Activated naive CD4-positive, alpha-beta T cell treated with anti-CD3 and anti-CD28 coated beads for 36 hours (primary cell): ENCODE measurements around the gene PPP2R2B. TPM values are rescaled to one million over a fixed set of nuclear protein-coding genes. Genes with fewer than 3 reads are reported as not detected.

Experiments
- CTCF ChIA-PET: fragments of 350-600 bp; sonication (Branson Sonifier 250); formaldehyde crosslinking; loops from one replicate; lab custom pipeline; 2021; ENCODE audit warnings: antibody characterized with exemption; lab: Charles Lee
- DNase-seq: peaks from one replicate; pipeline ENCODE4 v3.0.0-alpha.2; 2020
- H3K27ac Mint-ChIP-seq: one replicate; pipeline ENCODE4 v1.8.0; 2021; ENCODE audit warnings: mild to moderate bottlenecking, mixed read lengths
- H3K27me3 Mint-ChIP-seq: one replicate; pipeline ENCODE4 v1.8.0; 2021; ENCODE audit warnings: low read depth, mixed read lengths
- H3K36me3 Mint-ChIP-seq: one replicate; pipeline ENCODE4 v1.8.0; 2021; ENCODE audit warnings: low read depth, mixed read lengths
- H3K4me1 Mint-ChIP-seq: one replicate; pipeline ENCODE4 v1.8.0; 2021; ENCODE audit warnings: low read depth, mixed read lengths
- H3K4me3 Mint-ChIP-seq: one replicate; pipeline ENCODE4 v1.8.0; 2021; ENCODE audit warnings: mild to moderate bottlenecking, moderate library complexity, mixed read lengths
- H3K9me3 Mint-ChIP-seq: one replicate; pipeline ENCODE4 v1.8.0; 2021; ENCODE audit warnings: mixed read lengths
- intact Hi-C: fragments of 100-400 bp; cut with micrococcal nuclease; formaldehyde crosslinking; loops from one replicate; pipeline ENCODE4 v1.15.1; 2023
- total RNA-seq, 2 experiments: library from RNA; stranded (reverse); gene quantifications; one replicate each; pipeline ENCODE4 v1.2.3, GENCODE V29; 2021

Gene PPP2R2B
- total RNA-seq, 2 experiments from 2014 or later: not detected

DNA sequence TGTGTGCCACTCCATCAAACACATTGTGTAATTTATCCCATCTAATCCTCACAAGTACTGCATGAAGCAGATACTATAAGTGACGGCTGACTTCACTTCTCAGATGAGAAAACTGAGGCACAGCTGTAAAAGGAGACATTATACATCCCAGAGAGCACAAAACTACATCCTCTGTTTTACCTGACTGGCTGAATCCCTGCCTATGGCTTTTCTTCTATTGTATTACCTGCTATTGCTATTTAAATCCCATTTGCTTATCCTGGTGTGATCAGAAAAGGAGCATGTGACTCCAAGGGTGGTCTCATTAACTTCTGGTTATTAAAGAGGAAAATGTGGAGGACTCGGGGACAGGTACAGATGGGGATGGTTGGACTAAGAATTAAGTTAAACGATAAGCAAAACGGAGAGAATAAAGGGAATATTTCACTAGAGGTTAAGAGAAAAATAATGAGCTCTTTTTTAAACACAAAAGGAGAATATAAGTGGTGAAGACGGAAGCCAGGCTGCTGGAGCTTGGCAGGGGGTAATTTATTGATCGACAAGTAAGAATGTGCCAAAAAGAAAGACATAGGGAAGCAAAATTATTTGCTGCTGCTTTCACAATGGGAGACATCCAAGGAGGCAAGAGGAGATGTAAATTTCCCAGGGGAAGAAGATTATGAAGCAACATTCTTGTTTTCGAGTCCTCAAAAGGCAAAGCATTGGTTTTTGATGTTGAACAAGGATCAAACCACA lies 206.8 kb downstream of the PPP2R2B start:
- no peaks in the 10 kb centered on the region for H3K9me3 Mint-ChIP-seq
- intact Hi-C loops: no loop called here
- no peaks in the 10 kb centered on the region for H3K36me3 Mint-ChIP-seq
- H3K4me3 Mint-ChIP-seq: no peak overlapping the region
- H3K4me1 Mint-ChIP-seq: no peaks in the 10 kb centered on the region
- no peak overlapping the region for H3K27ac Mint-ChIP-seq
- peaks cover 3% of the 10 kb centered on the region for H3K27me3 Mint-ChIP-seq
- DNase-seq: no peak
- CTCF ChIA-PET: interaction anchor here (1.3 to 1.4 kb wide), 2 partner anchors 9 to 294 kb away, joined by 3 to 4 read pairs; no protein-coding TSS in a partner anchor

DNA sequence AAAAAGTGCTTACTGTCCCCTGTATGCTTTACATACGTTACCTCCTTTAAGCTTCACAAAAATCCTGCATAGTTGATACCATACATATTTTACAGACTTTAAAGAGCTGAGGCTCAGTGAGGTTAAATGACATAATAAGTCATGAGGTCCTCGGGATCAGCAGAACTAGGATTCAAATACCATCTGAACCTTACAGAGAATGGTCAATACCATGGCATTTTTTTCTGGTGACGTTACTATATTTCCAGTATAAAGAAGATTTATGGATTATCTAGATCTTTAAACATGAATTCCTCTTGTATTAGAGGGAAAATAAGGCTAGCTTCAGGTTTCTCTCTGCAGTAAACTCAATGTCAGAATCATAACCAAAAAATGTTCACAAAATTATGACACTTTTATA lies 208.9 kb downstream of the PPP2R2B start:
- intact Hi-C loops: loop anchor here (10.0 kb wide), 1 partner anchor 205 kb away; the partner anchor contains the start of gene PPP2R2B
- DNase-seq: no peak
- Mint-ChIP-seq H3K4me1 (peaks cover 9% of the 10 kb centered on the region), H3K4me3 (no peak overlapping the region), H3K9me3 (no peaks in the 10 kb centered on the region), H3K36me3 (no peaks in the 10 kb centered on the region), H3K27me3 (no peaks in the 10 kb centered on the region), H3K27ac (no peak overlapping the region)
- CTCF ChIA-PET: no interaction called here

- intact Hi-C loops: loop anchor here (10.0 kb wide), 1 partner anchor 207 kb away; the partner anchor contains the start of gene PPP2R2B
- CTCF ChIA-PET: interaction anchor here (0.6 kb wide), 2 partner anchors 65 to 146 kb away, joined by 3 read pairs; no protein-coding TSS in a partner anchor
- Mint-ChIP-seq H3K27me3 (no peaks in the 10 kb centered on the region), H3K4me1 (peaks cover 9% of the 10 kb centered on the region), H3K36me3 (no peaks in the 10 kb centered on the region), H3K4me3 (no peak overlapping the region), H3K27ac (no peak overlapping the region), H3K9me3 (no peaks in the 10 kb centered on the region)
- DNase-seq: no peak
These were observed 210.8 kb downstream of the PPP2R2B start for GRCh38 chr5:146667633-146668272.

- DNase-seq: no peak
- H3K4me1 Mint-ChIP-seq: peaks cover 9% of the 10 kb centered on the region
- H3K9me3 Mint-ChIP-seq: no peaks in the 10 kb centered on the region
- no peak overlapping the region for H3K4me3 Mint-ChIP-seq
- CTCF ChIA-PET: interaction anchor here (0.7 to 3.7 kb wide), 5 partner anchors 10 to 378 kb away, joined by 3 to 43 read pairs (median 3); no protein-coding TSS in a partner anchor
- H3K27ac Mint-ChIP-seq: no peak overlapping the region
- intact Hi-C loops: loop anchor here (1.0 to 10.0 kb wide), 5 partner anchors 119 to 526 kb away; partner anchors contain the start of gene PPP2R2B
- no peaks in the 10 kb centered on the region for H3K36me3 Mint-ChIP-seq
- no peaks in the 10 kb centered on the region for H3K27me3 Mint-ChIP-seq
These were observed 216.3 kb downstream of the PPP2R2B start for GRCh38 chr5:146662229-146662628.

DNA sequence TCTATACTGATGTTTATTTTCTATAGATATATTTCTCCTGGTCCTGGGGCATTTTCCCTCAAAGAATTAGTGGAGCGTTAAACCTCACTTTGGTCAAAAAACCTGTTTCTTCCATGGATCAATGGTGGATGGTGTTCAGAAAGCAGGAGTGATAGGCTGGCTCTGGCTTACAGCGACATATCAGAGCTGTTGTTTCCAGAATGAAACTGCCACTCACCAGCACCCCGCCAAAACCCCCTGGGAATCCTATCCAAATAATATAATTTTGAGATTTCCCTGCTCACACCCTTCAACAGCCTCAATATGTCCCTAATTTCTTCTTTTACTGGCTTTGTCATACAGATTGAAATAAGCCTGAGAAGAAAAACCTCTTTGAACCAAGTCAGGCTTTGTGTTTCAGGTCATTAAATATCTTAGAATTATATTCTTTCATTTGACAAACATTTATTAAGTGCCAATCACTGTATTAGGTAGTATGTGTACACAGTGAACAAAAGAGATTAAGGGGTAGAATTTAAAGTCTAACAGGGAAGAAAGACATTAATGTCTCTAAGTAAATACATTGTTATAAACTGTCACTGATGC lies 218.1 kb downstream of the PPP2R2B start:
- no peak overlapping the region for H3K27ac Mint-ChIP-seq
- no peaks in the 10 kb centered on the region for H3K9me3 Mint-ChIP-seq
- intact Hi-C loops: loop anchor here (10.0 kb wide), 1 partner anchor 214 kb away; the partner anchor contains the start of gene PPP2R2B
- CTCF ChIA-PET: interaction anchor here (0.6 to 3.7 kb wide), 5 partner anchors 12 to 305 kb away, joined by 3 to 43 read pairs (median 4); no protein-coding TSS in a partner anchor
- no peak for DNase-seq
- no peaks in the 10 kb centered on the region for H3K36me3 Mint-ChIP-seq
- no peak overlapping the region for H3K4me3 Mint-ChIP-seq
- peaks cover 7% of the 10 kb centered on the region for H3K4me1 Mint-ChIP-seq
- no peaks in the 10 kb centered on the region for H3K27me3 Mint-ChIP-seq

- DNase-seq: no peak
- Mint-ChIP-seq H3K9me3 (no peaks in the 10 kb centered on the region), H3K4me1 (peaks cover 2% of the 10 kb centered on the region), H3K27me3 (no peaks in the 10 kb centered on the region), H3K4me3 (no peak overlapping the region), H3K36me3 (no peaks in the 10 kb centered on the region), H3K27ac (no peak overlapping the region)
- CTCF ChIA-PET: no interaction called here
- intact Hi-C loops: loop anchor here (10.0 kb wide), 1 partner anchor 215 kb away; the partner anchor contains the start of gene PPP2R2B
These were observed 218.6 kb downstream of the PPP2R2B start for GRCh38 chr5:146659961-146660360.

- DNase-seq: no peak
- no peaks in the 10 kb centered on the region for H3K36me3 Mint-ChIP-seq
- no peak overlapping the region for H3K4me3 Mint-ChIP-seq
- CTCF ChIA-PET: no interaction called here
- no peak overlapping the region for H3K27ac Mint-ChIP-seq
- intact Hi-C loops: no loop called here
- H3K9me3 Mint-ChIP-seq: no peaks in the 10 kb centered on the region
- H3K27me3 Mint-ChIP-seq: no peaks in the 10 kb centered on the region
- no peaks in the 10 kb centered on the region for H3K4me1 Mint-ChIP-seq
These were observed 221.9 kb downstream of the PPP2R2B start for GRCh38 chr5:146656703-146657102.

- H3K27ac Mint-ChIP-seq: no peak overlapping the region
- H3K4me1 Mint-ChIP-seq: no peaks in the 10 kb centered on the region
- no peak overlapping the region for H3K4me3 Mint-ChIP-seq
- CTCF ChIA-PET: interaction anchor here (1.0 kb wide), 1 partner anchor 293 kb away, joined by 3 read pairs; no protein-coding TSS in a partner anchor
- H3K27me3 Mint-ChIP-seq: no peaks in the 10 kb centered on the region
- no peaks in the 10 kb centered on the region for H3K36me3 Mint-ChIP-seq
- intact Hi-C loops: no loop called here
- DNase-seq: no peak
- H3K9me3 Mint-ChIP-seq: no peaks in the 10 kb centered on the region
These were observed 225.0 kb downstream of the PPP2R2B start for GRCh38 chr5:146653560-146653959.

DNA sequence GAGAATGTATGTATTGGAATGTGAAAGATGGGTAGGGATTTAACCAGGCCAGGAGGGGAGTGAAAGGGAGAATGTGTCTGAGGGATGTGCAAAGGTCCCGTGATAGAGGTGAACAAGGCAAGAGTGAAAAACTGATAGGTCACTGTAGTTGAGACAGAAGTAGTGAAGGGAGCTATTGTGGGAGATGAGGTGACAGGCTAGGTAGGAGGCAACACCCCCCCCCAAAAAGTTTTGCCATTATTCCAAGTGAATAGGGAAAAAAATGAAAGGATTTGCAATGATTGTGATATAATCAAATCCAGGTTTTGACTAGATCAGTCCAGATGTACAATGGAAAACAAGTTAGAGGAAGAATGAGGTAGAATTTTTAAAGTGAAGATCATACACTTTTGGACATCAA lies 226.0 kb downstream of the PPP2R2B start:
- CTCF ChIA-PET: interaction anchor here (0.7 to 1.0 kb wide), 2 partner anchors 294 to 552 kb away, joined by 3 read pairs; no protein-coding TSS in a partner anchor
- H3K4me3 Mint-ChIP-seq: no peak overlapping the region
- H3K4me1 Mint-ChIP-seq: no peaks in the 10 kb centered on the region
- H3K36me3 Mint-ChIP-seq: no peaks in the 10 kb centered on the region
- H3K27ac Mint-ChIP-seq: no peak overlapping the region
- no peaks in the 10 kb centered on the region for H3K9me3 Mint-ChIP-seq
- H3K27me3 Mint-ChIP-seq: no peaks in the 10 kb centered on the region
- intact Hi-C loops: no loop called here
- DNase-seq: no peak

- Mint-ChIP-seq H3K36me3 (no peaks in the 10 kb centered on the region), H3K9me3 (no peaks in the 10 kb centered on the region), H3K4me1 (no peaks in the 10 kb centered on the region), H3K27me3 (no peaks in the 10 kb centered on the region), H3K27ac (no peak overlapping the region), H3K4me3 (no peak overlapping the region)
- intact Hi-C loops: loop anchor here (5.0 kb wide), 2 partner anchors 105 to 320 kb away; no protein-coding TSS in a partner anchor
- CTCF ChIA-PET: no interaction called here
- no peak for DNase-seq
These were observed 230.8 kb downstream of the PPP2R2B start for GRCh38 chr5:146647656-146648199.

DNA sequence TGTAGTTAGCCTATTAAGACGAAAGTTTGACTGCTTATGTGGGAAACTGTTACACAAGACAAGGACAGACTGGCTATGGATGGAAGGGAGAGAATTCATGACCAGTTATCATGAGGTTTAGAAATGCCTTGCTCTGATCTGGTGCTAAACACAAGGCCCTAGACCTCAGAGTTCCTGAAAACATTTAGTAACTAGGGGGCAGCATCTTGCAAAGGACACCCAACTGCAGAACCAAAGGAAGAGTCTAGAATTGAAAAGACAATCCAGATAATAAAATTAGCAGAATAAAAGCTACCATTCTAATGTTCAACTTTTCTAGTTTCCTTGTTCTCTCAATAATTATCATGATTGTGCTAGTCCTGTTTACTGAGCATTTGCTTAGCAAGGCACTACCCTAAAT lies 232.1 kb downstream of the PPP2R2B start:
- no peaks in the 10 kb centered on the region for H3K4me1 Mint-ChIP-seq
- intact Hi-C loops: loop anchor here (5.0 kb wide), 2 partner anchors 104 to 321 kb away; no protein-coding TSS in a partner anchor
- CTCF ChIA-PET: interaction anchor here (0.9 kb wide), 1 partner anchor 331 kb away, joined by 3 read pairs; no protein-coding TSS in a partner anchor
- H3K9me3 Mint-ChIP-seq: no peaks in the 10 kb centered on the region
- DNase-seq: no peak
- H3K27ac Mint-ChIP-seq: no peak overlapping the region
- no peaks in the 10 kb centered on the region for H3K36me3 Mint-ChIP-seq
- no peaks in the 10 kb centered on the region for H3K27me3 Mint-ChIP-seq
- H3K4me3 Mint-ChIP-seq: no peak overlapping the region

DNA sequence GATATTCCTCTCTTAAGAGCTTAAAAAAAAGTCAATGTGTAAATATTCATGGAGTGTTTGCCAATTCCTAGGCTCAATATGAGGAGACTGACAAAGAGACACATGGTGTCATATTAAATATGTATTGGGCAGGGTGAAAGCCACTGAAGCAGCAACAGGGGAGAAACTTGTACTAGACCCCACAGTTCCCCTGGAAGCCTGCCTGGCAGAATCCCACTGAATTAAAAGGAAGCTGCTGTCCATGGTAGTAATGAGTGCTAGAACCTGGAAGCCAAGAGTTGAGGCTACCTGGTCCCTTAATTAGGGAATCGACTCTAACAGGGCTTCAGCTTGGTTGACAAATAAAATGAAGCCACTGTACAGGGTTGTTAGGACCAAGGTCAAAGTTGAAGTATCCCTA lies 233.2 kb downstream of the PPP2R2B start:
- intact Hi-C loops: loop anchor here (5.0 kb wide), 2 partner anchors 103 to 322 kb away; no protein-coding TSS in a partner anchor
- no peaks in the 10 kb centered on the region for H3K9me3 Mint-ChIP-seq
- CTCF ChIA-PET: no interaction called here
- no peaks in the 10 kb centered on the region for H3K4me1 Mint-ChIP-seq
- no peaks in the 10 kb centered on the region for H3K36me3 Mint-ChIP-seq
- H3K4me3 Mint-ChIP-seq: no peak overlapping the region
- H3K27ac Mint-ChIP-seq: no peak overlapping the region
- no peaks in the 10 kb centered on the region for H3K27me3 Mint-ChIP-seq
- DNase-seq: no peak
